ENCODE data around the gene TMEM132D. TPM values are rescaled to one million over a fixed set of nuclear protein-coding genes. Genes with fewer than 3 reads are reported as not detected.

TMEM132D gene
- polyA plus RNA-seq, 1 experiment = 0.02 TPM

DNA sequence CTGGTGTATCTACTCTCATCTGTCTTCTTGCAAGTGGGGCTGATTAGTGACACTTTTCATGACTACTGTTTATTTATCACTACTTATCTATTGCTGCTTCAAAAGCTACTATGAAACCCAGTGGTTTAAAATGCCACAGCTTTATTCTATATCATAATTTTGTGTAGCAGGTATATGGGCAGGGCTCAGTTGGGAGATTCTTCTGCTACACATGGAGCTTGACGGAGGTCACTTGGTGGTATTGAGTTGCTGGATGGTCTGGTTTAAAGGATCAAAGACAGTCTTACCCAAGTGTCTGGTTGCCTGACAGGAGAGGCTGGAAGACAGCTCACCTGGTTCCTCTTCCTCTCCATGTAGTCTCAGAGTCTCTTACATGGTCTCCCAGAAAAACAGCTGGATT is 222.7 kb downstream of the TMEM132D start:
- no peak for DNase-seq (ENCODE audit: low read depth)
- ChIA-PET CTCF (no interaction called here), POLR2A (no interaction called here)
- TF ChIP-seq, protein P1, sequence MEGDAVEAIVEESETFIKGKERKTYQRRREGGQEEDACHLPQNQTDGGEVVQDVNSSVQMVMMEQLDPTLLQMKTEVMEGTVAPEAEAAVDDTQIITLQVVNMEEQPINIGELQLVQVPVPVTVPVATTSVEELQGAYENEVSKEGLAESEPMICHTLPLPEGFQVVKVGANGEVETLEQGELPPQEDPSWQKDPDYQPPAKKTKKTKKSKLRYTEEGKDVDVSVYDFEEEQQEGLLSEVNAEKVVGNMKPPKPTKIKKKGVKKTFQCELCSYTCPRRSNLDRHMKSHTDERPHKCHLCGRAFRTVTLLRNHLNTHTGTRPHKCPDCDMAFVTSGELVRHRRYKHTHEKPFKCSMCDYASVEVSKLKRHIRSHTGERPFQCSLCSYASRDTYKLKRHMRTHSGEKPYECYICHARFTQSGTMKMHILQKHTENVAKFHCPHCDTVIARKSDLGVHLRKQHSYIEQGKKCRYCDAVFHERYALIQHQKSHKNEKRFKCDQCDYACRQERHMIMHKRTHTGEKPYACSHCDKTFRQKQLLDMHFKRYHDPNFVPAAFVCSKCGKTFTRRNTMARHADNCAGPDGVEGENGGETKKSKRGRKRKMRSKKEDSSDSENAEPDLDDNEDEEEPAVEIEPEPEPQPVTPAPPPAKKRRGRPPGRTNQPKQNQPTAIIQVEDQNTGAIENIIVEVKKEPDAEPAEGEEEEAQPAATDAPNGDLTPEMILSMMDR (IDR thresholded peaks at IDR 0.05; ENCODE audit: insufficient read depth, low read depth, low read length) = no peak
- Histone ChIP-seq H3K36me3 (ENCODE audit: control insufficient read depth, insufficient read depth, low read length) (no peaks in the 10 kb centered on the region), H3K27me3 (ENCODE audit: control insufficient read depth, insufficient read depth, low read length) (no peaks in the 10 kb centered on the region), H3K4me3 (ENCODE audit: low read depth, low read length) (no peak overlapping the region)

DNA sequence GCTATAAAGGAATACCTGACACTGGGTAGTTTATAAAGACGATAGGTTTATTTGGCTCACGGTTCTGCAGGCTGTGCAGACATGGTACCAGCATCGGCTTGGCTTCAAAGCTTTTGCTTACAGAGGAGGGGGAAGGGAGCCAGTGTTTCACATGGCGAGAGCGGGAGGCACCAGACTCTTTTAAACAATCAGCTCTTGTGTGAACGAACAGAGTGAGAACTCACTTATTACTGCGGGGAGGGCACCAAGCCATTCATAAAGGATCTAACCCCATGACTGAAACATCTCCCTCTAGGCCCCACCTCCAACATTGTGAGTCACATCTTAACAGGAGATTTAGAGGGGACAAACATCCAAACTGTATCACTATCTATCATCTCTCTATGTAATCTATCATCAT is 227.4 kb downstream of the TMEM132D start:
- TF ChIP-seq, protein P1 (IDR thresholded peaks at IDR 0.05; ENCODE audit: insufficient read depth, low read depth, low read length) = no peak
- Histone ChIP-seq H3K4me3 (ENCODE audit: low read depth, low read length) (no peak overlapping the region), H3K27me3 (ENCODE audit: control insufficient read depth, insufficient read depth, low read length) (no peaks in the 10 kb centered on the region), H3K36me3 (ENCODE audit: control insufficient read depth, insufficient read depth, low read length) (no peaks in the 10 kb centered on the region)
- no peak for DNase-seq (ENCODE audit: low read depth)
- POLR2A ChIA-PET = no interaction called here
- CTCF ChIA-PET = no interaction called here

DNA sequence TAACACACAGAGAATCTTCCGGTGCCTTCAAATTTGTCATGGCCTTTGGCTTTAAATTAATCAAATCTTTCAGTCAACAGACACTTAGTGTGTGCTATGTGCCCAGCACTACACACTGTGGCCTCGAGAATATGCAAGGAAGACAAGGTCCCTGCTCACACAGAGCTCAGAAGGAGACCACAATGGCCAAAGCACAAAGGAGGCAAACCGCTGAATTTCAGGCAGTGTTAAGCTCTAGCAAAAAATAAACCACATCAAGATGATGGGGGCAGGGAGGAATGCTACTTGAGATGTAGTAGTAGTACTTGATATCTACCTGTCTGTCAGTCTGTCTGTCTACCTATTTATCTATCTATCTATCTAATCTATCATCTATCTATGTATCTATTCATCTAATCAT is 227.9 kb downstream of the TMEM132D start:
- no peak for DNase-seq (ENCODE audit: low read depth)
- ChIA-PET CTCF (no interaction called here), POLR2A (no interaction called here)
- H3K27me3 ChIP-seq (ENCODE audit: control insufficient read depth, insufficient read depth, low read length) = no peaks in the 10 kb centered on the region
- TF ChIP-seq, protein P1 (IDR thresholded peaks at IDR 0.05; ENCODE audit: insufficient read depth, low read depth, low read length) = no peak
- no peaks in the 10 kb centered on the region for H3K36me3 ChIP-seq (ENCODE audit: control insufficient read depth, insufficient read depth, low read length)
- no peak overlapping the region for H3K4me3 ChIP-seq (ENCODE audit: low read depth, low read length)

DNA sequence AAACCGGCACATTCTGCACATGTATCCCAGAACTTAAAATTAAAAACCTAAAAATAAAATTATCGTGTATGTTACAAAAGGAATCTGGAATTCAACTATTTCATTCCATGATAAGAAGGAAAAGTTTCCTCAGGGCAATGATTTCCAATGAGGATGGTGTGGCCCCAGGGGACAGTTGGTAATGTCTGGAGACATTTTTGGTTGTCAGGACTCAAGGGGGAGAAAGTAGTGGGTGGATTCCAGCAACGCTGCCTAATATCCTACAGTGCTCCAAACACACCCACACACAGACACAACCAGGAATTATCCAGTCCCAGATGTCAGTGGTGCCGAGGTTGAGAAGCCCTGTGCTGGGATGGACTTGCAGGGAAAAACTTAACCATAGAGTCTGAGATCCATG is 228.3 kb downstream of the TMEM132D start:
- CTCF ChIA-PET = no interaction called here
- no peaks in the 10 kb centered on the region for H3K27me3 ChIP-seq (ENCODE audit: control insufficient read depth, insufficient read depth, low read length)
- H3K36me3 ChIP-seq (ENCODE audit: control insufficient read depth, insufficient read depth, low read length) = no peaks in the 10 kb centered on the region
- POLR2A ChIA-PET = no interaction called here
- TF ChIP-seq, protein P1 (IDR thresholded peaks at IDR 0.05; ENCODE audit: insufficient read depth, low read depth, low read length) = no peak
- no peak for DNase-seq (ENCODE audit: low read depth)
- no peak overlapping the region for H3K4me3 ChIP-seq (ENCODE audit: low read depth, low read length)

DNA sequence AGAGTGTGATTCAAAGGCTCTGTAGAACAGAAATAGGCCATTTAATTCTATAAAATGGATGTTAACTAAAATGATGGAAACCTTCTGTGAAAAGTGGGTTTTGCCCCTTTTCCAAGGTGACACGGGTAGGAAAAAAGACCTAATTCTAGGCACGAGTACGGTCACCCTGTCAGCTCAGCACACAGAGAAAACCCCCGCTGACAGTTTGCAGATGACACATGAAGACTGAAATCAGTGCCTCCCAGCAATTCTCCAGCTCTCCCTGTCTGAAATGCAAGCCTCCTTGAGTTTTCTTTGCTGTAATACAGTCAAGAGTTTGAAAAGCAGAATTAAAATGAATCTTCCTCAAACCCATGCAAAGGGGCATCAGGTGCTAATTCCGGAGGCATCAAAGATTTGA is 230.0 kb downstream of the TMEM132D start:
- DNase-seq (ENCODE audit: low read depth) = no peak
- TF ChIP-seq, protein P1 (IDR thresholded peaks at IDR 0.05; ENCODE audit: insufficient read depth, low read depth, low read length) = no peak
- Histone ChIP-seq H3K36me3 (ENCODE audit: control insufficient read depth, insufficient read depth, low read length) (no peaks in the 10 kb centered on the region), H3K4me3 (ENCODE audit: low read depth, low read length) (no peak overlapping the region), H3K27me3 (ENCODE audit: control insufficient read depth, insufficient read depth, low read length) (no peaks in the 10 kb centered on the region)
- POLR2A ChIA-PET = no interaction called here
- CTCF ChIA-PET = no interaction called here
